ENCODE measurements around the gene PTHLH. TPM values are rescaled to one million over a fixed set of nuclear protein-coding genes. Genes with fewer than 3 reads are reported as not detected.

Gene PTHLH
- total and polyA plus RNA-seq, 2 experiments from 2014 or later = 3.1 to 4.5 TPM

DNA sequence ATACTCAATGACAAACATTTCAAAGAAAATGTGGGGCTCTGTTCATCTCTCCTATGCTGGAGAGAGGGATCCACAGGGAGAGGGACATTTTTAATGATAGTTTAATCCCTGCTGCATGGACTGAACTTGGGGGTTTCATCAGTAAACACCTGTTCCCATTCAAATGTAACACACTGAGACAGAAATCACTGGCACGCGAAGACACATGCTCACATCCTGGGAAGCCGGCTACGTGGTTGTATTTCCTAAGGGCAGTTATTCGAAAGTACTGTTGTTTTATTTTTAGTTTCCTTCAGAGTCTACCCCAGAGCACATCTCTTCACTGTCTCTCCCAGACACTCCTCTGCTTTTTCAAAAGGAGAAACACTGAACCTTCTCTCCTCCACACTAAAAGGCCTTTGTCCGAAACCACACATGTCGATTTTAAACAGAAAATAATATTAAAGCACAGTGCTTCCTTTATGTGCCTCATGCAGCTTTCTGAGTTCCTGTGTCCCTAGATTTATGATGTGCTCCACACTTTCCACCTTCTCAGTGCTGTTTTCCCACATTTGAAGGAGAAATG, 52.8 kb downstream of the PTHLH start:
- Histone ChIP-seq H2AFZ (no peak overlapping the region), H3K4me3 (no peak overlapping the region), H3K9me3 (ENCODE audit: low read depth) (no peaks in the 10 kb centered on the region), H3K79me2 (no peaks in the 10 kb centered on the region), H3K4me1 (ENCODE audit: insufficient read depth) (no peaks in the 10 kb centered on the region), H3K4me2 (no peak overlapping the region), H4K20me1 (ENCODE audit: insufficient read depth, poor library complexity, severe bottlenecking) (no peaks in the 10 kb centered on the region), H3K27me3 (no peaks in the 10 kb centered on the region), H3K9me2 (replicated peaks; ENCODE audit: insufficient read depth) (no peaks in the 10 kb centered on the region), H3K27ac (no peak overlapping the region), H3K36me3 (replicated peaks; ENCODE audit: insufficient read depth, low read depth) (no peaks in the 10 kb centered on the region)
- TF ChIP-seq EZH2 (IDR thresholded peaks at IDR 0.05; ENCODE audit: borderline replicate concordance) = no peak
- TF ChIP-seq, protein P1, sequence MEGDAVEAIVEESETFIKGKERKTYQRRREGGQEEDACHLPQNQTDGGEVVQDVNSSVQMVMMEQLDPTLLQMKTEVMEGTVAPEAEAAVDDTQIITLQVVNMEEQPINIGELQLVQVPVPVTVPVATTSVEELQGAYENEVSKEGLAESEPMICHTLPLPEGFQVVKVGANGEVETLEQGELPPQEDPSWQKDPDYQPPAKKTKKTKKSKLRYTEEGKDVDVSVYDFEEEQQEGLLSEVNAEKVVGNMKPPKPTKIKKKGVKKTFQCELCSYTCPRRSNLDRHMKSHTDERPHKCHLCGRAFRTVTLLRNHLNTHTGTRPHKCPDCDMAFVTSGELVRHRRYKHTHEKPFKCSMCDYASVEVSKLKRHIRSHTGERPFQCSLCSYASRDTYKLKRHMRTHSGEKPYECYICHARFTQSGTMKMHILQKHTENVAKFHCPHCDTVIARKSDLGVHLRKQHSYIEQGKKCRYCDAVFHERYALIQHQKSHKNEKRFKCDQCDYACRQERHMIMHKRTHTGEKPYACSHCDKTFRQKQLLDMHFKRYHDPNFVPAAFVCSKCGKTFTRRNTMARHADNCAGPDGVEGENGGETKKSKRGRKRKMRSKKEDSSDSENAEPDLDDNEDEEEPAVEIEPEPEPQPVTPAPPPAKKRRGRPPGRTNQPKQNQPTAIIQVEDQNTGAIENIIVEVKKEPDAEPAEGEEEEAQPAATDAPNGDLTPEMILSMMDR (IDR thresholded peaks at IDR 0.05; ENCODE audit: poor library complexity) = no peak
- no peak for TF ChIP-seq EZH2phosphoT487 (IDR thresholded peaks at IDR 0.05; ENCODE audit: low read depth, severe bottlenecking, unreplicated experiment)
- 74% methylated on average over 7 of the region's 7 CpGs for WGBS (ENCODE audit: low lambda C conversion rate, missing lambda C conversion rate)
- DNase-seq (ENCODE audit: low spot score) = no peak

DNA sequence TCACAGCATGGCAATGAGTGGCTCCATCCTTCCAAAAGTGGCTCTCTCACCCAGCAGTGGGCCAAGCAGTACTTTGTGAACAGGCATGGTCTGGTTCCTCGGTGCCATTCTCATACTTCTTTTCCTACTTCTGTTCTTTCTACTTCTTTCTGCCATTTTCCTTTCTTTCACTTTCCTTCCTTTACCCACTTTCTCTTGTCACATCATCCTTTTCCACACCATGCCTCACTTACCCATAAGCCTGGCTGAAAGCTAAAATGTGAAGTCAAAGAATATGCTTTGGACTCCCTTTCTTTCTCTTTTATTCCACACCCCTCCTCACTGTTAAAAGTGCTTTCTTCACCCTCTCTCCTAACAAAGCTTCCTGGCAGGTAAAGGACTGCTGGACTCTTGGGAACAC, 57.0 kb downstream of the PTHLH start:
- Histone ChIP-seq H3K4me1 (ENCODE audit: insufficient read depth) (no peaks in the 10 kb centered on the region), H3K9me2 (replicated peaks; ENCODE audit: insufficient read depth) (no peaks in the 10 kb centered on the region), H3K27me3 (no peaks in the 10 kb centered on the region), H3K9me3 (ENCODE audit: low read depth) (no peaks in the 10 kb centered on the region), H3K36me3 (replicated peaks; ENCODE audit: insufficient read depth, low read depth) (no peaks in the 10 kb centered on the region), H4K20me1 (ENCODE audit: insufficient read depth, poor library complexity, severe bottlenecking) (no peaks in the 10 kb centered on the region), H2AFZ (no peak overlapping the region), H3K27ac (no peak overlapping the region), H3K4me3 (no peak overlapping the region), H3K79me2 (no peaks in the 10 kb centered on the region), H3K4me2 (no peak overlapping the region)
- TF ChIP-seq EZH2phosphoT487 (IDR thresholded peaks at IDR 0.05; ENCODE audit: low read depth, severe bottlenecking, unreplicated experiment) (no peak), EZH2 (IDR thresholded peaks at IDR 0.05; ENCODE audit: borderline replicate concordance) (no peak)
- TF ChIP-seq, protein P1 (IDR thresholded peaks at IDR 0.05; ENCODE audit: poor library complexity) = no peak
- 93% methylated on average over 1 of the region's 1 CpG for WGBS (ENCODE audit: low lambda C conversion rate, missing lambda C conversion rate)
- DNase-seq (ENCODE audit: low spot score) = no peak

DNA sequence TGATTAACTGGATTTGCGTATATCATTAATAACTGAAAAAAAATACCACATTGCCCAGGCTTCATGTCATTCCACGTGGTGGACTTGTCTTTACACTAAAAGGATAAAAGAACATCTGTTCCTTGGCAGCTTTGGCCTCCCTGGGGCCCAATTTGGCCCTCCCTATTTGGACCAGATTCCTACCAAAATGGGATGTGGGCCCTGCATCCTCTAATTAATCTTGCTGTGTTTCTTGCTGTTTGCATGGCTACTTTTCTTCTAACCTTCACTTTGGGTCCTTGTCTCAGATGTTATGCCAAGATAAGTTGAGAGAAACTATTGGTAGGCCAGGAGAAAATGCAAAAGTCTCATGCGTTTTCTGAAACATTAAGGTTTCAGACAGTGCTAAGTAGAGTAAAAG, 57.5 kb downstream of the PTHLH start:
- H3K79me2 ChIP-seq = no peaks in the 10 kb centered on the region
- TF ChIP-seq EZH2 (IDR thresholded peaks at IDR 0.05; ENCODE audit: borderline replicate concordance) (no peak), EZH2phosphoT487 (IDR thresholded peaks at IDR 0.05; ENCODE audit: low read depth, severe bottlenecking, unreplicated experiment) (no peak)
- TF ChIP-seq, protein P1 (IDR thresholded peaks at IDR 0.05; ENCODE audit: poor library complexity) = no peak
- H2AFZ ChIP-seq = no peak overlapping the region
- 31% methylated on average over 3 of the region's 3 CpGs for WGBS (ENCODE audit: low lambda C conversion rate, missing lambda C conversion rate)
- no peak overlapping the region for H3K4me3 ChIP-seq
- H4K20me1 ChIP-seq (ENCODE audit: insufficient read depth, poor library complexity, severe bottlenecking) = no peaks in the 10 kb centered on the region
- DNase-seq (ENCODE audit: low spot score) = no peak
- no peaks in the 10 kb centered on the region for H3K27me3 ChIP-seq
- H3K9me2 ChIP-seq (replicated peaks; ENCODE audit: insufficient read depth) = no peaks in the 10 kb centered on the region
- no peaks in the 10 kb centered on the region for H3K9me3 ChIP-seq (ENCODE audit: low read depth)
- no peaks in the 10 kb centered on the region for H3K4me1 ChIP-seq (ENCODE audit: insufficient read depth)
- no peak overlapping the region for H3K27ac ChIP-seq
- H3K4me2 ChIP-seq = no peak overlapping the region
- H3K36me3 ChIP-seq (replicated peaks; ENCODE audit: insufficient read depth, low read depth) = no peaks in the 10 kb centered on the region
